GM23338 (cell line): Measurements from ENCODE around the gene CAMTA1. TPM values are rescaled to one million over a fixed set of nuclear protein-coding genes. Genes with fewer than 3 reads are reported as not detected.

ENCODE experiments used
- ATAC-seq: fragments of 200-7000 bp; cut with Tn5 transposase; 3 replicates; pipeline ENCODE4 v1.9.1; 2020
- DNase-seq: peaks from one replicate; pipeline ENCODE4 v3.0.0-alpha.2; 2015; ENCODE audit warnings: low spot score
- H2AFZ ChIP-seq: fragments of 200-600 bp; sonication (generic); 2 replicates; pipeline ENCODE4 v1.8.0; 2016; ENCODE audit warnings: antibody characterized with exemption, mild to moderate bottlenecking, moderate library complexity
- H3F3A ChIP-seq: fragments of 200-600 bp; sonication (generic); replicated peaks from 2 replicates; pipeline ENCODE4 v1.8.0; 2017; ENCODE audit warnings: antibody characterized with exemption, mixed run types, low read depth
- H3K27ac ChIP-seq: fragments of 200-600 bp; sonication (generic); 2 replicates; pipeline ENCODE4 v1.6.1; 2016; ENCODE audit warnings: low read depth
- H3K27me3 ChIP-seq: fragments of 200-600 bp; sonication (generic); 2 replicates; pipeline ENCODE4 v1.8.0; 2016; ENCODE audit warnings: mild to moderate bottlenecking, mixed run types, moderate library complexity; ENCODE audit not compliant: insufficient read depth
- H3K36me3 ChIP-seq: fragments of 200-600 bp; sonication (generic); 2 replicates; pipeline ENCODE4 v1.8.0; 2016; ENCODE audit warnings: mild to moderate bottlenecking; ENCODE audit not compliant: insufficient read depth
- H3K4me1 ChIP-seq: fragments of 200-600 bp; sonication (generic); 2 replicates; pipeline ENCODE4 v1.8.0; 2016; ENCODE audit warnings: mild to moderate bottlenecking, moderate library complexity; ENCODE audit not compliant: insufficient read depth
- H3K4me2 ChIP-seq: fragments of 200-600 bp; sonication (generic); 2 replicates; pipeline ENCODE4 v1.7.1; 2017; ENCODE audit warnings: mixed run types
- H3K4me3 ChIP-seq: fragments of 200-600 bp; sonication (generic); 2 replicates; pipeline ENCODE4 v1.6.1; 2016; ENCODE audit warnings: mixed run types
- H3K79me2 ChIP-seq: fragments of 200-600 bp; sonication (generic); replicated peaks from 2 replicates; pipeline ENCODE4 v1.8.0; 2017; ENCODE audit warnings: mild to moderate bottlenecking; ENCODE audit not compliant: insufficient read depth
- H3K9me2 ChIP-seq: fragments of 200-600 bp; sonication (generic); 2 replicates; pipeline ENCODE4 v1.8.0; 2017; ENCODE audit not compliant: insufficient read depth
- H4K20me1 ChIP-seq: fragments of 200-600 bp; sonication (generic); replicated peaks from 2 replicates; pipeline ENCODE4 v1.8.0; 2017; ENCODE audit warnings: mild to moderate bottlenecking; ENCODE audit not compliant: insufficient read depth
- H3K27ac Mint-ChIP-seq: 2 replicates; pipeline ENCODE4 v1.8.0; 2020; ENCODE audit warnings: inconsistent platforms, mild to moderate bottlenecking, moderate library complexity, mixed read lengths
- H3K27me3 Mint-ChIP-seq: 3 replicates; pipeline ENCODE4 v1.8.0; 2022; ENCODE audit warnings: low read depth, mild to moderate bottlenecking, moderate library complexity, mixed read lengths, inconsistent platforms; ENCODE audit not compliant: insufficient read depth, poor library complexity
- H3K36me3 Mint-ChIP-seq: 3 replicates; pipeline ENCODE4 v1.8.0; 2021; ENCODE audit warnings: low read depth, mild to moderate bottlenecking, inconsistent platforms, moderate library complexity, mixed read lengths
- H3K4me1 Mint-ChIP-seq: 3 replicates; pipeline ENCODE4 v1.8.0; 2020; ENCODE audit warnings: mild to moderate bottlenecking, inconsistent platforms, mixed read lengths
- H3K4me3 Mint-ChIP-seq: 3 replicates; pipeline ENCODE4 v1.8.0; 2021; ENCODE audit warnings: moderate library complexity, mild to moderate bottlenecking, inconsistent platforms, mixed read lengths
- H3K9me3 Mint-ChIP-seq: 3 replicates; pipeline ENCODE4 v1.8.0; 2020; ENCODE audit warnings: moderate library complexity, mild to moderate bottlenecking, inconsistent platforms, mixed read lengths
- EZH2 ChIP-seq: fragments of 200-600 bp; sonication (generic); IDR thresholded peaks from one replicate; pipeline ENCODE4 v1.8.0; 2017; ENCODE audit warnings: antibody characterized with exemption, mild to moderate bottlenecking, low read depth; ENCODE audit not compliant: unreplicated experiment
- EZH2phosphoT487 ChIP-seq: fragments of 200-600 bp; sonication (generic); IDR thresholded peaks from one replicate; pipeline ENCODE4 v1.8.1; 2018; ENCODE audit warnings: antibody characterized with exemption; ENCODE audit not compliant: unreplicated experiment
- POLR2AphosphoS5 ChIP-seq: IDR thresholded peaks from 2 replicates; pipeline ENCODE4 v1.6.1; 2016; ENCODE audit warnings: antibody characterized with exemption, low read depth
- REST ChIP-seq: IDR thresholded peaks from one replicate; pipeline ENCODE4 v1.6.1; 2018; ENCODE audit warnings: antibody characterized with exemption; ENCODE audit not compliant: unreplicated experiment
- ZNF331 ChIP-seq: fragments of 250-450 bp; sonication (Bioruptor Pico); IDR thresholded peaks from 2 replicates; pipeline ENCODE4 v1.5.0; 2020; ENCODE audit warnings: low read depth, mild to moderate bottlenecking, moderate library complexity
- ZNF462 ChIP-seq: fragments of 250-450 bp; sonication (Bioruptor Pico); IDR thresholded peaks from 2 replicates; pipeline ENCODE4 v1.5.0; 2020; ENCODE audit warnings: mild to moderate bottlenecking, moderate library complexity
- polyA plus RNA-seq: library from polyadenylated mRNA; unstranded; fragments of >200 nt; fragmentation: Nextera tagmentation; extraction: Ambion mirVana; gene quantifications from 2 replicates; pipeline ENCODE4 v1.2.1, GENCODE V29; 2016
- total RNA-seq: library from RNA; depleted of rRNA; stranded (reverse); fragments of >200 nt; shearing (Covaris generic); gene quantifications from 2 replicates; pipeline ENCODE4 v1.2.3, GENCODE V29; 2014

The CAMTA1 gene
- total and polyA plus RNA-seq, 2 experiments from 2014 or later = 115 to 519 TPM

DNA sequence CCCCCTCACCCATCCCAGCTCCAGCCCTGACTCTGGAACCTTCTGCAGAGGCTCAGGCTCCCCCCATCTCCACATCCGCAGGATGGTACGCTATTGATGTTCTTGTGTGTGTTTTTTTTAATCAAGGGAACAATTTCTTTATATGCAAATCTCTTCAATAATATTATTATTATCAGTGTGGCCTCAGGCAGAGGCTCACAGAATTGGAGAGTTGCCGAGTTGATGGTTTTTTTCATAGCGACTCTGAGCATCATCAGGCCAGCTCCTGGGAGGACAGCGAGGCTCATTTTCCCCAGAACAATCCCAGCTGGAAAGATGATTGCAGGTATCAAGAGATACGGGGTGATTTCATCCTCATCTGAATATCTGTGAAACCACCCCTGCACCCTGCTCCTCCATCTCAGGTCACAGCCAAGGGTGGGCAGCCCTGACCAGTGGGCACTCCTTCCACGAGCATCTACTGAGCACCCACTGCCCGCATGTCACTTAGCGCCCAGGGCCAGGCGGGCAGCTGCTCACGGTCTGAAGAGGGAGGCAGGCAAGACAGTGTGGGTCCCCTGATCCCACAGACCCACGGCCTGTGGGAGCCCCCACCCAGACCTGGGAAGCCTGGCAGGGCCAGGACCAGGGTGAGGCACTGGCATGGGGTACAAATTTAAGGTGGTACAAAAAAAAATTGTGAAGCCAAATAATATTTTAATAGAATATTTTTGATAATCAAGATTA is 740.2 kb downstream of the CAMTA1 start (continued):
- no peak for TF ChIP-seq ZNF462 (CRISPR knock-in tag)
- no peak for TF ChIP-seq POLR2AphosphoS5

DNA sequence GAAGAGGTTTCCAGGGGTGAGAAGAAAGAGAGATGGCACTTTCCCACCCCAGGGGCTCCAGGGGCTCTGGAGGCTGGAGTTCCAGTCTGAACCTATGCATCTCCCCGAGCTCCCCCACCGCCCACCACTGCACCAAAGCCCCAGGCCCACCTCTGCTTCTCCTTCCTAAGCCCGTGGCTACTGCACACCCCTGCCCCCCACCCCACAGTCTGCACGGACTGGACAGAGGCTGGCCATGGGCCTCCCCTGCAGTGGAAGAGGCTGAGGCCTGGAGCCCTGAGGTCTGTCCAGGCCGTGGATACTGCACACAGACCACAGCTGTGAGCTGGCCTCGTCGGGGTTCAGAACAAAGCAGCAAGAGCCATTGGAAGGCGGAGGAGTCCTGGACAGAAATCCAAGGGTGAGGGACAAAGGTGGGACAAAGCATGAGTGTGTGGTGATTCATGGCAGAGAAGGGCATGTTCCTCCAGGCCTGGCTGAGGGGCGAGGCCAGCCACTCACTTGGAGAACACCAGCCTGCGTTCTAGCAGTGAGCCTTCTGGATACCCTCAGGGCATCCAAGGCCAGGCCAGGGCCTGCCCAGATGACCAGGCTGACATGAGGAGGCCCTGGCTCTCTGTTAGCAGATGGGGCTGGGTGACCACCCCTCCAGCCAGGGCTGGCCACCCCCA is 741.1 kb downstream of the CAMTA1 start:
- ATAC-seq (no peak), DNase-seq (no peak)
- H3K4me3 ChIP-seq = no peak overlapping the region
- no peaks in the 10 kb centered on the region for H4K20me1 ChIP-seq
- H3K27me3 ChIP-seq = no peaks in the 10 kb centered on the region
- H3K9me3 Mint-ChIP-seq = no peaks in the 10 kb centered on the region; the same call in 2 of the 3 replicates
- no peaks in the 10 kb centered on the region for H3K9me2 ChIP-seq
- no peak for TF ChIP-seq ZNF331 (CRISPR knock-in tag)
- TF ChIP-seq REST = no peak
- TF ChIP-seq EZH2phosphoT487 = no peak
- TF ChIP-seq EZH2 = no peak
- H3K4me1 Mint-ChIP-seq = peaks cover 7% of the 10 kb centered on the region
- H3K27ac ChIP-seq = no peak overlapping the region
- no peak overlapping the region for H2AFZ ChIP-seq
- no peaks in the 10 kb centered on the region; the same call in 2 of the 3 replicates for H3K36me3 Mint-ChIP-seq
- no peak overlapping the region for H3K4me2 ChIP-seq
- H3K27ac Mint-ChIP-seq = no peak overlapping the region
- H3F3A ChIP-seq = no peaks in the 10 kb centered on the region
- H3K79me2 ChIP-seq = no peaks in the 10 kb centered on the region
- H3K36me3 ChIP-seq = no peaks in the 10 kb centered on the region
- H3K4me3 Mint-ChIP-seq = no peak overlapping the region
- peaks cover 5% of the 10 kb centered on the region for H3K27me3 Mint-ChIP-seq
- H3K4me1 ChIP-seq = 0 out of 2 replicates have a peak, but pooled peaks cover 3% of the 10 kb centered on the region
